NCI-H345 treated with DMSO at 0.1 percent for 48 hours (cell line): ENCODE data around the gene PCBP2.
"Not testable (repeated sequence)": the region's sequence is repeated elsewhere in the genome, so short reads cannot be mapped to it uniquely, and the experiment has no call there.

ENCODE experiments used
- DNase-seq: peaks from one replicate; lab custom pipeline; 2025; ENCODE audit not compliant: unreplicated experiment; lab: John Stamatoyannopoulos, UW

PCBP2 gene

DNA sequence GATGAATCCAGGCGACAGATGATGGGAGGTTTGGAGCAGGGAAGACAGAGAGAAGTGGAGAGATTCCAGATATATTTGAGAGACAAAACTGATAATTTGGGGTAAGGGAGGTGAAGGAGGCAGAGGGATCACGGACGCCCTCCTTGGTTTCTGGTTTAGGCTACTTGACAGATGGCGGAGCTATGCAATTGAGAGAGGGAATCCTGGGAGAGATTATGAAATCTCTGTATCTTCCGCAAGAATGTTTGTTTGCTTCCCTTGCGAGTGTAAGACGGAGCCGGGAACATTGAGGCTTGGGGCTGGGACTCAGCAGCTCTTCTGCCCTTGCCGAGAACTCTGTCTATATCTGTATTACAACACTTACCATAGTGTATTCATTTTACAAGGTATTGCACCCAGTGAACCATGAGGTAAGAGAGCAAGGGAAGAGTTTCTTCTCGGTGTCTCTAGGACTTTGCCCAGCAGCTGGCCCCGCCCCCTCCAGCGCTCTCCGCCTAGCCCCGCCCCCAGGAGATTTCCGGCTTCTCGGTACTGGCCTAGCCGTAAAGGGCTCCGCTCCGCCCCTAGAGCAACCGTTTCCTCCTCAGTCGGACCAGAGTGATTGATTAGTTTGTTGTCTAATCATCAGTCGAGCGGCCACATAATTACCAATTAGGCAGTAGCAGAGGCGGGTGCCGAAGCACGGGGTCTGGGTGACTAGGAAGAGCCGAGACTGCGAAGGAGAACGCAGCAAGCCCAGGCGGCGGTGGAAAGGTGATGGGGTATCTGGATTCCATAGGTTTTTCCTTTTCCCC lies 10.7 kb upstream of the PCBP2 start, which contains the start of gene PRR13:
Gene PRR13, plus strand, starts transcription at position 695 of the 794 bp plus-strand sequence. CDS start 981 bp downstream, outside the sequence.
- peak; percentile 98 for DNase-seq

DNA sequence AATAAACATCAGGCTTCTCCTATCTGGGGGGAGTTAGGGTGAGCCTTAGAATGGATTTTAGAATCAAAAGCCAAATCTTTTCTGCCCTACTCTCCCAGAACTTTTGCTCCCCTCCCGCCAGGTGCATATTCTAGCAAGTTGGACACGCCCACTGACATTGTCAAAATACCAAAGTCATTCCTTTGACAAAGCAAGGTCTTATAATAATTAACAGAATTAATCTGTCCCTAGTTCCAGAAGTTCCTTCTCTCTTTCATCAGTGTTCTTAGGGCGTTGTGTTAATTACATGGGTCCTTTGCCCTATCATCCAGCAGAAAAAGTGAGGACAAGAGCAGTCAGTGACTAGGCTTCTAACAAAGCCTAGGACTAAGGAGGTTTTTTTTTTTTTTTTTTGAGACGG lies 7.9 kb upstream of the PCBP2 start:
- DNase-seq: no peak

DNA sequence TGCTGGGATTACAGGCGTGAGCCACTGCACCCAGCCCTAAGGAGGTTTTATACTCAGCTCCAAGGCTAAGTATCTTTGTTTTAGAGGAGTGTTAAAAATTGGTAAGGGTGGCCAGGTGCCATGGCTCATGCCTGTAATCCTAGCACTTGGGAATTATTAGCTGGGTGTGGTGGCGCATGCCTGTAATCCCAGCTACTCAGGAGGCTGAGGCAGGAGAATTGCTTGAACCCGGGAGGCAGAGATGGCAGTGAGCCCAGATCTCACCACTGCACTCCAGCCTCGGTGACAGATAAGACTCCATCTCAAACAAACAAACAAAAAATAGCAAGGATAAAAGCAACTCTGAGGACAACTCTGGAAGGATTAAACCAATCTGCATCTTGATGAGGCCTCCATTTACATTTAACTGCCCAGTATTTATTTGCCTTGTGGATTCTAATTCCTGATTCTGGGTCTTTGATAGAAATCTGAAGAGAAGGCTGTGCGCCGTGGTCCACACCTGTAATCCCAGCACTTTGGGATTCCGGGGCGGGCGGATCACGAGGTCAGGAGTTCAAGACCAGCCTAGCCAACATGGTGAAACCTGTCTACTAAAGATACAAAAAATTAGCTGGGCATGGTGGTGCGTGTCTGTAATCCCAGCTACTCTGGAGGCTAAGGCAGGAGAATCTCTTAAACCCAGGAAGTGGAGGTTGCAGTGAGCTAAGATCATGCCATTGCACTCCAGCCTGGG lies 7.1 kb upstream of the PCBP2 start:
- not testable (repeated sequence) for DNase-seq

DNA sequence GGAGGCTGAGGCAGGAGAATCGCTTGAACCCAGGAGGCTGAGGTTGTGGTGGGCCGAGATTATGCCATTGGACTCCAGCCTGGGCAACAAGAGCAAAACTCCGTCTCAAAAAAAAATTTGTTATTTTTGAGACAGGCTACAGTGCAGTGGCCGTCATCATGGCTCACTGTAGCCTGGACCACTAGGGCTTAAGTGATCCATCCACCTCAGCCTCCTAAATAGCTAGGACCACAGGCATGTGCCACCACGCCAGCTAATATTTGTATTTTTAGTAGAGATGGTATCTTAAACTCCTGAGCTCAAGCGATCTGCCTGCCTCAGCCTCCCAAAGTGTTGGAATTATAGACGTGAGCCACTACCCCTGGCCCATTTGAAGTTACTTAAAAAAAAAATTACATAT lies 966 bp upstream of the PCBP2 start:
- DNase-seq: no peak

DNA sequence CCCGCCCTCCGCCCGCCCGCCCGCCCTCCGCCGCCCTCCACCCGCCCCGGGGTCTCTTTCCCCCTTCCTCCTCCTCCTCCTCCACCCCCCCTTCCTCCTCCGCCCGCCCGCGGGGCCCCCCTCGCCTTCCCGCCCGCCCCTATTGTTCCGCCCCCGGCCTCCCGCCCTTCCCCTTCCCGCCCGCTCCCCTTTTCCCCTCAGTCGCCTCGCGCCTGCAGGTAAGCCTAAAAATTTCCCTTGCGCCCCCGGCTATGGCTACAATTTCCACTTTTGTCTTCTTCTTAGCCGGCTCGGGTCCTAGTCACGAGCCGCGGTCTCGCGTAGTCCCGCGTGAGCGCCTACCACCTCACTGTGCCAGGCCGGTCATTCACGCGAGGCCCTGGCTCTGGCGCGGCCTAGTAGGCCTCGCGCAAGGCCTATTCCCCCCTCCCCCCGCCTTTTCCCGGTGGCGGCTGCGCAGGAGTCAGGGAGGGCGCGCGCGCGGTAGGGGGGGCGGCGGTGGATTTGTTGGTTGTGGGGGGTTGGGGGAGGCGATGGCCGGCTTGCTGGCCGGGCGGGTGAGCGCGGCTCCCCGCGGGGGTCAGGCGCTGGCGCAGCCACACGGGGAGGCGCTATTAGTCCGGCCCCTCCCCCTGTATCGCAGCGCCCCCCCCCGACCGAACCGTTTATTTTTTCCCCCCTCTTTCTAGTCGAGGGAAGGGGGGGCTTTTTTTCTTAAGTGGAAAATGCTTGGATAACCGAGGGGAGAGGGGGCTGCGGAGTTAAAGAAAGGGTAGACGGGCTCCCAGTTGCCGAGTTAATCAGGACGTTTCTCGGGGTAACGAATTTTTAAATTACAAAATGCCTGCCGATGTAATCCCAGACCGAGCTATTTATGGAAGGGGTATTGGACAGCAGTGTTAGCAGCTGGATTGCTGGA lies 516 bp downstream of the PCBP2 start:
- DNase-seq: peak; percentile 20

DNA sequence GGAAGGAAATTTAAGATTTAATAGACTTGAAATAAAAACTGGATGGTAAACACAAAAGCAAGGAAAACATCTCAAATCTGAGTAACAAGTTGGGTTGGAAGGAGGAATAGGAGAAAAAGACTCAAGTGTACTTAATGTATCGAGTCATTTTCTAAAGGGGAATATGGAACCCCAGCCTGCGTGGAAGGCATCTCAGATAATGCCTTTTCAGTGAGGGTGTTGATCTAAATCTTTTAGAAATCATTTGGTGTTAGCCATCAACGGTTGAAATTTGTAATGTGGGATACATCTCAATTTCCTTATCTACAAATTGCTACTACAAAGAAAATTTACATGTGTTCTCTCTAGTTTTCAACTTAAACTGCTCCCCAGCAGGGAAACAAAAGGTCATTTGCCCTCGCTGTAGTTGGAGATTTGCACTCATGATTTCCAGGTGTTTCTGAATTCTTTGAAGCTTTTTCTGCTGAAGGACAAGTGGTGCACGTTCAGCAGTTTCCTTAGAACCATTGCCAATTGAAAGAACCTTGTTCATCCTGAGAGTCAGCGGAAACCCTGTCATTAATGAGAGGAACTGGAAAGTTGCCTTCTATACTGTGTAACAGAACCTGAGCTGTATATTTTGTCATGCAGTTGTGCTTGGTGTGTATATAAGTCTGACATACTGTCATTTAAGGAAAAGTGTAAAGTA lies 2.2 kb downstream of the PCBP2 start:
- no peak for DNase-seq

DNA sequence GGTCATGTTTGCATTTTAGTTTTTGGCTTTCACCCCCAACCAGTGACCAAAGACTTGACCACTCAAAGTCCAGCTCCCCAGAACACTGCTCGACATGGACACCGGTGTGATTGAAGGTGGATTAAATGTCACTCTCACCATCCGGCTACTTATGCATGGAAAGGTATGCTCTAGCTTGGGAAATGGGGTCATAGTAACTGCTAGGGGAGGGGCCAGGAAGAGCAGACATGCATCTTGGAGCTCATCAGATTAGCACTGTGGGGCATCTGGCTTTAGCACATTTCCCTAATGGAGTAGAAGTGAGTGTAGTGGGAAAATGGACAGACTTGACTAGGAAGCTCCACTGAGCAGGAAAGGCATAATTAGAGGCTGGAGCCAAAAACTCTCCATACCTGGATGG lies 2.8 kb downstream of the PCBP2 start:
- DNase-seq: no peak

DNA sequence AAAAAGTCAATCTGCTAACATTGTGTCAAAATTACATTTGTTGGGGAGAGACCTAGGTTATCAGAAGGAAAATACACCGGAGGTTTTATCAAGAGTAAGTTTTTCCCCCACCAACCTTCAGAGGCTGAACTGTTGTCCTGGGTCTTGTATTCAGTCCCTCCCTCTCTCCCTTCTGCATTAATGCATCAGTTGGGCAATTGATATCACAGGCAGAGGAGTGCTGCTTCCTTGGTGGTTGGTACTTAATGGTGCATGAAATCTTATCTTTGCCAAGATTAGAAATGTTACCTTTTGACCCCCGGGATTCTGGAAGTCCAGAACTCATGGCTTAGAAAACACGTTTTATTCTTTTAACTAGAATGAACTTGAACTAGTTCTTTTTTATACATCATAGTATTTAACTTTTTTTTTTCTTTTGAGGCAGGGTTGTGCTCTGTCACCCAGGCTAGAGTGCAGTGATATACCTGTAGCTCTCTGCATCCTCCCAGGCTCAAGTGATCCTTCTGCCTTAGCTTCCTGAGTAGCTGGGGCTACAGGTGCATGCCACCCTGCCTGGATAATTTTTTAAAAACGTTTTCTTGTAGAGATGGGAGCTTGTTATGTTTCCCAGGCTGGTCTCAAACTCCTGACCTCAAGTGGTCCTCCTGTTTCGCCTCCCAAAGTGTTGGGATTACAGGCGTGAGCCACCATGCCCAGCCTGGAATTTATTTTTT lies 4.9 kb downstream of the PCBP2 start:
- DNase-seq: no peak

DNA sequence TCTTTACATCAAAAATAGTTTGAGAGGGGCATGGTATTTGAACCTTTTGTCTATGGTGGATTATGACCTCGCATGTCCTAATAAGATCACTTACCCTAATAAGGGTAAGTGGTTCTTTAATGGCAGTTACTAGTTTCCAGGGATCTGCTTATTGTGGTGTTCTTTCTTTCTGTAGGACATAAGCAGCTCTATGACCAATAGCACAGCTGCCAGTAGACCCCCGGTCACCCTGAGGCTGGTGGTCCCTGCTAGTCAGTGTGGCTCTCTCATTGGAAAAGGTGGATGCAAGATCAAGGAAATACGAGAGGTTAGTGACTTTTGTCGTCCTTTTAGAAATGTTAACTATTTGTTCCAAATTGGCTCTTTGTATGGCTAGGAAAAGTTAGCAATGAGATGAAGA lies 7.2 kb downstream of the PCBP2 start:
- no peak for DNase-seq

DNA sequence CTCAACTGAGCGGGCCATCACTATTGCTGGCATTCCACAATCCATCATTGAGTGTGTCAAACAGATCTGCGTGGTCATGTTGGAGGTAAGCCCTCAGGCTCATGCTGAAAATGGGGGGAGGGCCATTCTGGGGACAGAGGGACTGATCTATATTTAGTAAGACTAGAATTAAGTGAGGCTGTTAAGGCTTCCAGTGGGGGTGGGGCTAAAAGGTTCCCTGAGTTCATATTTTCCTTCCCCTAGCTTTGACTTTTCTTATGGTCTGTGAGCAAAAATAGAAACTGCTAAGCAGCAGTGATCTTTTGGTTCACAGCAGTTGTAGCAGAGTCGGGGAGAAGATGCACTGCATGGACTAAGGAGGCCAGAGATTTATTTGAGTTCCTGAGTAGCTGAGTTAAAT lies 9.2 kb downstream of the PCBP2 start:
- DNase-seq: no peak

DNA sequence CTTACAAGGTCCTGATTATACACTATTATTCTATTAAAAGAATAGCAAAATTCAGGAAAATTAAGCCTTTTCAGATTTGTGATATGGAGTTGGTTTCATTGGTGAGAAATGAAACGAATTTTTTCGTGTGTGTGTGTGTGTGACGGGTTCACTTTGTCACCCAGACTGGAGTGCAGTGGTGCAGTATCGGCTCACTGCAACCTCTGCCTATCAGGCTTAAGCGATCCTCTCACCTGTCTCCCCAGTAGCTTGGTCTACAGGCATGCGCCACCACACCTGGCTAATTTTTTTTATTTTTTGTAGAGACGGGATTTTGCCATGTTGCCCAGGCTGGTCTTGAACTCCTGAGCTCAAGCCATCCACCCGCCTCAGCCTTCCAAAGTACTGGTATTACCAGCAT lies 9.7 kb downstream of the PCBP2 start:
- no peak for DNase-seq

DNA sequence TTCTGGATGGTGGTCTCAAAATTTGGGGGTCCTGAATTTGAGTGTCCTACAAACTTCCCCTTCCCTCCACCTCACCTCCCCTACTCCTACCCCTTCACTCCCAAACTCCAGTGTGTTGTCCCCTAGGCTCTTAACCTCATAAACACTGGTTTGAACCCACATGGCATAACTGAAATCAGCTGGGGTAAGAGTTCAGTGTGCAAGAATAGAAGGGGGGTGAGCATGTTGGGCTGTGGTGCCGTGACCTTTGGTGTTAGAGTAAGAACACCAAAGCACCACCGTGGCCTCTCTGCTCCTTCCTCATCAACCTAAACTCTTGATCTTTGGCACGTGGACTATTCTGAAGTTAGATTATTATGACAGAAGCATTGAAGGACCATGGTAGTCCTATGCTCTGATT lies 11.0 kb downstream of the PCBP2 start:
- DNase-seq: no peak

DNA sequence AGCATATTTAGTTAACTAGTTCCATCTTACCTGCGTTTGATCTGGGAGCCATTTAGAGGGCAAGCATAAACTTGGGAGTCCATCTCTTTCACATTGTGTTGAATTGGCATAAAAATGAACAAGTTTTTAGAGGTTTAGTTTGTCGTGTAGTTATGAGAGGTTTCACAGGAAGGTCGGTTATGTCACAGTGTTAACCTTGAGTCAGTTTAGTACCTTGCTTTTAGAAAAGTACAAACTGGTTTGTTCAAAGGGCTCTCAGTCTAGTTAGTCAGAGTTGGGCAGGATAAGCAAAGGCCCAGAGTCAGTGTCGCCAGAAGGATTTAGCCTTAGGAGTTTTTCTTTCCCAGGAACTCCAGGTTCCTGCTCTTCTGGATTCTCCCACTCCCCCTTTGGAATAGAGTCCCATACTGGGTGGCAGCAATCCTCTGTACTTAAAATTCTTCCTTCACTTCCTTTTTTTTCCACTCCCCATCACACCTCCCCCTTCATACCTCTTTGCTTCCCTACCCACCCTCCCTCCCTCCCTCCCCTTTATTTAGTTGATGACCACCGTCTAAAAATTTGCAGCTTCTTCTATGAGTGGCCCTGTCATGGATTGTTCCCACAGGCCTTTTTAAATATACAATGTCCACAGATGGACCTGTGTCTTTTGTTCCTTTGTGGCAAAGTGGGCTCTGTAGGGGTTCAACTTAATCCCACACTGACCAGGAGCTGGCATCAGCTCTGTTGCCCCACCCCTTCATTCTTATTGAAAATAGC lies 12.1 kb downstream of the PCBP2 start:
- no peak for DNase-seq

DNA sequence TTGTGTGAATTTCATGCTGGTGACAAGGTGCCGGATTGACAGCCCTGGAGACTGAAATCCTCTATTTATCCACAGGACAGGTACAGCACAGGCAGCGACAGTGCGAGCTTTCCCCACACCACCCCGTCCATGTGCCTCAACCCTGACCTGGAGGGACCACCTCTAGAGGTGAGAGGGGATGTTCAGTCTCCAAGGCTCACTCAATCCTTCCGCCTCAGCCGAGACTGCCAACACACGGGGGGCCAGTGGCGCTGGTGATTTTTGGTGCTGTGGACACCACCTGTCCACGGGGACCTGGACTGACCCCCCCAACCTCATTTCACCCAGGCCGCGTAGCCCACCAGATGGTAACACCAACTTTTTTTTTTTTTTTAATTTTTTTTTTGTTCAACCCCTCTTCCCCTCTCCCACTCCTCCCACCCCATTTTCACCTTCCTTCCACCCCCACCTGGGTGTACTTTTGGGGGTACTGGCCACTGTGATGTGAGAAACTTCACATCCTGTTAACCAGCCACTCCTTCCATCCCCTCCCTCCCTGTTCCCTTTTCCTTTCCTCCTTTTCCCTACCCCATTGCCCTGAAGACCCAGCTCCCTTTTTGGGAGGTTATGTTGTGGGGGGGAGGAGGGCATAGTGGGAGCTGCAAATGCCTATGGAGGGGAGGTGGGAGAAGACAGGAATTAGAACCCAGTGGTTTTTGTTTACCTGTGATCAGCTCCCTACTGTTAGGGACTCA lies 12.9 kb downstream of the PCBP2 start:
- DNase-seq: no peak

DNA sequence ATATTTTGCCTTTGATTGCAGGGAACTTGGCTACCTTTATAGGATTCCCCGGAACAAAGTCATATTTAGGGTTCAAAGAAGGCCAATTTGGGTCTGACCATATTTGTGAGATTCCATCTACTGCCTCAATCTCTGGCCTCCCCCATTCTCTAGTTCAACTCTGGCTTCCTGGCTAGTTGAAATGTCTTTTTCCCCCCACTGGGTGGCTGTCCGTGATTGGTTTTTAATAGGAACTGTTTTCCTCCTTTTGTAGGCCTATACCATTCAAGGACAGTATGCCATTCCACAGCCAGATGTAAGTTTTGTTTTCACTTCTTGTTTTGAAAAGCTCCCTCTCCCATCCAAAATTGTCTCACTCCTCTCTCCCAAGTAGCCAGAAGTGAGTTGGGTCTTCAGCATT lies 13.8 kb downstream of the PCBP2 start:
- no peak for DNase-seq

DNA sequence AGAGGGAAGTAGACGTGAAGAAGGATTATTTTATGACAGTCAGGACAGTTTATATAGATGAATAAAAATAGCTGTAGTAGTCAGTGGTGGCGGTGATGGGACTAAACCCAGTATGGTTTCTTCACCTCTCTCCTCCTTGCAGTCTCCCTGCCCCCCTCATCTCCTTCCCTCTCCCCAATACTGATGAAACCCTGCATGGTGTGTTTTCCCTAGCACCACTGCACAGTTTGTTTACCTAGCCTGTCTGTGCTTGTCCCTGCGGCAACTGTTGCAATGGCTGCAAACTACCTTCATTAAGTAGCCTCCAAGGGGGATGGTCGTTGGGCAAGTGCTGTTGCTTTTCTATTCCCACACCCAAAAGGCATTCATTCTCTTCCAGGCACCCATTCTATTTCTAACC lies 14.7 kb downstream of the PCBP2 start:
- DNase-seq: no peak

DNA sequence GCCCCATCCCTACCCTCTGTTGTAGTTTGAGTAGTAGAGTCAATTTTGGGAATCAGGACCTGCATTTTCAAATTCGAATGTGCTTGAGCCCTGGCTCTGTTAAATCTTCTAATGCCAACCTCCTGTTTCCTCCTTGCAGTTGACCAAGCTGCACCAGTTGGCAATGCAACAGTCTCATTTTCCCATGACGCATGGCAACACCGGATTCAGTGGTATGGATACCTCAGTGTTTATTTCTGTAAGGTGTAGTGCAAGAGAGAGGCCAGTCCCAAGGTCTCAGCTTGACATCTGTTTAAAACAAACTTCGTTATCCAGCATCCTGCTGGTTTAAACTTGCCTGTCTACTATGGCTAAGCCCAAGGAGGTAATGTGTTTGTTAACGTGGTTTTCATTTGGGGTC lies 15.2 kb downstream of the PCBP2 start:
- no peak for DNase-seq

DNA sequence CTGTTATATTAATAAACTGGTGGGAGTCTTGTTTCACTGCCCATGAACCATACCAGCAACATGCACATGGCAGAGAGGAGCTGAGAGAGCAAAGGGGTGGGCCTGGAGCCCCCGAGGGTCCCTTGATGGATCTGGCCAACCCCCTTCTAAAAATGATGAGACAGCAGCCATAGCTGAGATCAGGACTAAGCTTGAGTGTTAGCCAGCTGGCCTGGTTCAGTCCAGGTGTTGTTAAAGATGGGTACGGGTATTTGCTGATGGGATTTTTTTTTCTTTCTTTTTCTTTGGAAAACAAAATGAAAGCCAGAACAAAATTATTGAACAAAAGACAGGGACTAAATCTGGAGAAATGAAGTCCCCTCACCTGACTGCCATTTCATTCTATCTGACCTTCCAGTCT lies 16.0 kb downstream of the PCBP2 start:
- no peak for DNase-seq

DNA sequence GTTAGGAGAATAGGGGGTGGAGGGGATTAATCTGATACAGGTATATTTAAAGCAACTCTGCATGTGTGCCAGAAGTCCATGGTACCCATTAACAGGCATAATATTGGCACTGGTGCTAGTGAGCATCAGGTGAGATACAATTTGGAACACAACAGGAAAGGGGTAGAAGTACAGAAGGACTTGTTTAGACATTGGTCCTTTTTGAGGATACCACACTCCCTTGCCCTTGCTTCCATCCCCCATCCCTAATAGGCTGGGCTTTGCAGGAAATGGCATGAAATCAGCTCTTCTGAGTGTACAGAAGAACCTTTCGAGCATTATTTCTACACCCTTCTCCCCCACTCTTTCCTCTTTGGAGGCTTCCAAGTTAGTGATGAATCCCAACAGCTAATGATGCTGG lies 16.4 kb downstream of the PCBP2 start:
- no peak for DNase-seq
